ENCODE data around the gene COX5B. TPM values are rescaled to one million over a fixed set of nuclear protein-coding genes. Genes with fewer than 3 reads are reported as not detected.
A peak's percentile ranks its signal among the peaks of the same experiment; 100 is the strongest.

Gene COX5B
- total and polyA plus RNA-seq, 9 of the 15 experiments (the other 6 are each of a cell fraction or from before 2014, with no cell fraction given) = 154 to 1,424 (median 487) TPM

GRCh38 chr2:97662895-97663625 lies 17.2 kb downstream of the COX5B start (continued):
- TF ChIP-seq ZBTB40 (IDR thresholded peaks at IDR 0.05) = peak; percentile 79
- TF ChIP-seq ZBTB40 (CRISPR knock-in tag; IDR thresholded peaks at IDR 0.05) = no peak
- no peak for TF ChIP-seq PHTF2 (CRISPR knock-in tag; IDR thresholded peaks at IDR 0.05)
- TF ChIP-seq ZNF311 (CRISPR knock-in tag; IDR thresholded peaks at IDR 0.05) = no peak
- no peak for TF ChIP-seq HDAC2 (IDR thresholded peaks at IDR 0.05)
- TF ChIP-seq PHF21A (IDR thresholded peaks at IDR 0.05; ENCODE audit: borderline replicate concordance, low read depth) = no peak; the same call in 1 of the 2 replicates
- peak; percentile 44 for TF ChIP-seq ARID4B (CRISPR knock-in tag; IDR thresholded peaks at IDR 0.05)
- no peak for TF ChIP-seq ZNF717 (CRISPR knock-in tag; IDR thresholded peaks at IDR 0.05)
- no peak for TF ChIP-seq STAT5B (CRISPR knock-in tag; IDR thresholded peaks at IDR 0.05)
- peak; percentile 86 for TF ChIP-seq JUND (IDR thresholded peaks at IDR 0.05; ENCODE audit: borderline replicate concordance, low read depth, low read length)
- TF ChIP-seq JUND (tag; IDR thresholded peaks at IDR 0.05; ENCODE audit: borderline replicate concordance, low read depth, low read length) = peak; percentile 29; the same call in 1 of the 3 replicates
- TF ChIP-seq SP1 (CRISPR knock-in tag; IDR thresholded peaks at IDR 0.05) = 0 out of 2 replicates have a peak, but pooled peaks have one; percentile 18
- no peak for TF ChIP-seq RBFOX2 (IDR thresholded peaks at IDR 0.05; ENCODE audit: low read depth, low read length)
- TF ChIP-seq BRD4 (IDR thresholded peaks at IDR 0.05) = 0 out of 2 replicates have a peak, but pooled peaks have one; percentile 43
- no peak for TF ChIP-seq ZNF165 (CRISPR knock-in tag; IDR thresholded peaks at IDR 0.05; ENCODE audit: borderline replicate concordance)
- no peak for TF ChIP-seq MCM2 (IDR thresholded peaks at IDR 0.05; ENCODE audit: low read depth)
- no peak for TF ChIP-seq TRIM28 (IDR thresholded peaks at IDR 0.05)

All from K562 (cell line).